ENCODE data around the gene RLN1. TPM values are rescaled to one million over a fixed set of nuclear protein-coding genes. Genes with fewer than 3 reads are reported as not detected.
"Not testable (repeated sequence)": the region's sequence is repeated elsewhere in the genome, so short reads cannot be mapped to it uniquely, and the experiment has no call there.

Gene RLN1
- total RNA-seq = 1.4 and 2.0 TPM in 2 replicates
- total RNA-seq (2013) = 1.1 TPM
- 0.60 TPM in 1 of 2 replicates, not detected in the other for polyA plus RNA-seq
- 0.71 and 0.86 TPM in 2 replicates for polyA minus RNA-seq

DNA sequence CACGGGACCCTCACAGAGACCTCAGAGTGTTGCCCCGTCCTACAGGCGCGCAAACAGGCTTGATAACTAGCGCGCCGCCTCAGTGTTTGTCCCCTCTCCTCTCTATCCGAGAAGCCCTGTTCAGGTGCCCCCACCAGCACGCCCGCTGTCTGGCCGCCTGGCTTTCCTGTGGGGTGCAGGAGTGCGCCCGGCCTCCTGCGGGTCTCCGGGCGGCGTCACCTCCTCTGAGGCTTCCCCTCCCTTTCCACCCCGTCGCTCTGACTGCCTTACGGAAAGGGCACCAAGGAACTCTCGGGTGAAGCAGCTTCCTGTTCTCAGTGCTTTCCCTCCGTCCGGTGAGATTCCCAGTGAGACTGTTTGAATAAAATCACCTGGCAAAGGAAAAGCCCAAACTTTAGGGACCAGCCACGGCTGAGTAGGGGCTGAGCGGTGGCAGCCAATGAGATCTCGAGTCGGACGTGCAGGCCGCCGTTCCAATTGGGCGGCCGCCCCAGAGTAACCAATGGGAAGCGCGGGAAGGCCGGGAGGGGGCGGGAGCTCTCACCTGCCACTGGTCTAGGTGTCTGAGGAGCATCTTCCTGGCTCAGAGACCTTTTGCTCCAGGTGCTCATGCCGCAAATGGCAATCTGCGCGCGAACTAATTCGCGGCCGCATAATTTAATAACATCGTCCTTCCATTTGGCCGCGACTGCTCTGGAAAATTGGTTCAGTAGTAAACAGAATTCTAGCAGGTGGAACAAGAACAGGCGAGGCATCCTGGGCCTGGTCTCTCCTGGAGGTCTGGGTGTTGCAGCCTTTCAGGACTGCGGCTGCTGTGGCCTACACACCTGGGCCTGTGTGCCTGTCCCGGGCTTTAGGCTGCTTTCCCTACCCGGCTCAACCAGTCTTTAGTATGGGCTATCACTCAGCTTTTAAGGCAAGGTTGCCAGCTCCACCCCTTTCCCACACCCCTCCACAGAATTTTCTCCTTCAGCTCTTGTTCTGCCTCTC is at the start of gene RLN1:
RLN1 (minus strand) TSS at position 885 of the 990 bp plus-strand sequence; CDS start at position 755, 130 bp downstream.
- CTCF ChIA-PET; H3K4me1 Mint-ChIP-seq; H3K27me3 Mint-ChIP-seq; H3K4me1 ChIP-seq (ENCODE audit: control insufficient read depth in 2 of 2, insufficient read depth in 2 of 2, low read length in 2 of 2); POLR2A ChIA-PET; H3K36me3 ChIP-seq (replicated peaks in 1 of 2; ENCODE audit: control extremely low read depth in 1 of 2, control insufficient read depth in 1 of 2, extremely low read depth in 1 of 2, insufficient read depth in 2 of 2, low read length in 1 of 2); H4K20me1 ChIP-seq (ENCODE audit: control insufficient read depth, insufficient read depth, low read length, poor library complexity, severe bottlenecking); H3K9me3 Mint-ChIP-seq (ENCODE audit: insufficient read depth); H3K9ac ChIP-seq (ENCODE audit: low read length); H3K9me3 ChIP-seq (ENCODE audit: control extremely low read depth in 1 of 3, control insufficient read depth in 2 of 3, insufficient read depth in 1 of 3, low read length in 2 of 3); H3K27ac ChIP-seq (ENCODE audit: low read length in 2 of 2); H3K27me3 ChIP-seq (replicated peaks in 1 of 4; ENCODE audit: control extremely low read depth in 1 of 4, control insufficient read depth in 3 of 4, insufficient read depth in 4 of 4, low read length in 3 of 4); H3K79me2 ChIP-seq (ENCODE audit: control insufficient read depth, insufficient read depth, low read length): not testable (repeated sequence)
- H2AFZ ChIP-seq (ENCODE audit: insufficient read depth, low read depth, low read length, poor library complexity, severe bottlenecking) = peak within 1 kb of the TSS; percentile 79
- peak; percentile 100 for ATAC-seq (ENCODE audit: low read depth)
- 28% methylated on average over 13 of the region's 50 CpGs for WGBS (ENCODE audit: insufficient coverage)
- Mint-ChIP-seq H3K27ac (peak within 1 kb of the TSS; percentile 27), H3K4me3 (peak within 1 kb of the TSS; percentile 81)
- peak within 1 kb of the TSS; percentile 57 for H3K4me2 ChIP-seq (replicated peaks; ENCODE audit: low read depth, low read length, poor library complexity, severe bottlenecking)
- intact Hi-C loops (cut with micrococcal nuclease) = loop anchor here (10.0 kb wide), 1 partner anchor 106 kb away; no protein-coding TSS in a partner anchor
- peak within 1 kb of the TSS in 1 of 5 experiments; percentile 0 for H3K4me3 ChIP-seq (ENCODE audit: control extremely low read depth in 1 of 5, extremely low read depth in 1 of 5, insufficient read depth in 1 of 5, low read depth in 2 of 5, low read length in 4 of 5)
- DNase-seq = peak; percentile 66

GRCh38 chr9:5389109-5389732 is 49.5 kb upstream of the RLN1 start:
- Histone ChIP-seq H3K9ac (ENCODE audit: low read length) (no peak overlapping the region), H3K9me3 (ENCODE audit: control extremely low read depth in 1 of 3, control insufficient read depth in 2 of 3, insufficient read depth in 1 of 3, low read length in 2 of 3) (no peaks in the 10 kb centered on the region), H3K27ac (ENCODE audit: low read length in 2 of 2) (no peak overlapping the region), H3K27me3 (replicated peaks in 1 of 4; ENCODE audit: control extremely low read depth in 1 of 4, control insufficient read depth in 3 of 4, insufficient read depth in 4 of 4, low read length in 3 of 4) (no peaks in the 10 kb centered on the region), H3K36me3 (replicated peaks in 1 of 2; ENCODE audit: control extremely low read depth in 1 of 2, control insufficient read depth in 1 of 2, extremely low read depth in 1 of 2, insufficient read depth in 2 of 2, low read length in 1 of 2) (no peaks in the 10 kb centered on the region), H4K20me1 (ENCODE audit: control insufficient read depth, insufficient read depth, low read length, poor library complexity, severe bottlenecking) (no peaks in the 10 kb centered on the region), H2AFZ (ENCODE audit: insufficient read depth, low read depth, low read length, poor library complexity, severe bottlenecking) (no peak overlapping the region), H3K4me1 (ENCODE audit: control insufficient read depth in 2 of 2, insufficient read depth in 2 of 2, low read length in 2 of 2) (no peaks in the 10 kb centered on the region), H3K79me2 (ENCODE audit: control insufficient read depth, insufficient read depth, low read length) (no peaks in the 10 kb centered on the region), H3K4me2 (replicated peaks; ENCODE audit: low read depth, low read length, poor library complexity, severe bottlenecking) (no peak overlapping the region), H3K4me3 (ENCODE audit: control extremely low read depth in 1 of 5, extremely low read depth in 1 of 5, insufficient read depth in 1 of 5, low read depth in 2 of 5, low read length in 4 of 5) (no peak overlapping the region)
- H3K4me1 Mint-ChIP-seq = no peaks in the 10 kb centered on the region
- CTCF ChIA-PET = no interaction called here
- TF ChIP-seq EZH2 (IDR thresholded peaks at IDR 0.05; ENCODE audit: borderline replicate concordance, insufficient read depth, low read depth, low read length, poor library complexity, severe bottlenecking) = no peak
- TF ChIP-seq, protein P1, sequence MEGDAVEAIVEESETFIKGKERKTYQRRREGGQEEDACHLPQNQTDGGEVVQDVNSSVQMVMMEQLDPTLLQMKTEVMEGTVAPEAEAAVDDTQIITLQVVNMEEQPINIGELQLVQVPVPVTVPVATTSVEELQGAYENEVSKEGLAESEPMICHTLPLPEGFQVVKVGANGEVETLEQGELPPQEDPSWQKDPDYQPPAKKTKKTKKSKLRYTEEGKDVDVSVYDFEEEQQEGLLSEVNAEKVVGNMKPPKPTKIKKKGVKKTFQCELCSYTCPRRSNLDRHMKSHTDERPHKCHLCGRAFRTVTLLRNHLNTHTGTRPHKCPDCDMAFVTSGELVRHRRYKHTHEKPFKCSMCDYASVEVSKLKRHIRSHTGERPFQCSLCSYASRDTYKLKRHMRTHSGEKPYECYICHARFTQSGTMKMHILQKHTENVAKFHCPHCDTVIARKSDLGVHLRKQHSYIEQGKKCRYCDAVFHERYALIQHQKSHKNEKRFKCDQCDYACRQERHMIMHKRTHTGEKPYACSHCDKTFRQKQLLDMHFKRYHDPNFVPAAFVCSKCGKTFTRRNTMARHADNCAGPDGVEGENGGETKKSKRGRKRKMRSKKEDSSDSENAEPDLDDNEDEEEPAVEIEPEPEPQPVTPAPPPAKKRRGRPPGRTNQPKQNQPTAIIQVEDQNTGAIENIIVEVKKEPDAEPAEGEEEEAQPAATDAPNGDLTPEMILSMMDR (IDR thresholded peaks at IDR 0.05) = no peak
- 33% methylated on average over 3 of the region's 3 CpGs for WGBS (ENCODE audit: insufficient coverage)
- no peak overlapping the region for H3K4me3 Mint-ChIP-seq
- ATAC-seq (ENCODE audit: low read depth) = no peak
- POLR2A ChIA-PET = no interaction called here
- DNase-seq = no peak
- intact Hi-C loops (cut with micrococcal nuclease) = no loop called here
- no peak overlapping the region for H3K27ac Mint-ChIP-seq
- no peaks in the 10 kb centered on the region for H3K9me3 Mint-ChIP-seq (ENCODE audit: insufficient read depth)
- no peaks in the 10 kb centered on the region for H3K27me3 Mint-ChIP-seq
